GM19193 (cell line): Measurements from ENCODE around the gene SPSB2.

Experiments
- POLR2A ChIP-seq: IDR thresholded peaks from 4 replicates; pipeline ENCODE4 v1.6.1; 2011; ENCODE audit not compliant: insufficient read depth, insufficient read length; ENCODE audit errors: extremely low read depth

Gene SPSB2

GRCh38 chr12:6872073-6873048 lies 742 bp downstream of the SPSB2 start:
- peak; percentile 45 for TF ChIP-seq POLR2A

- TF ChIP-seq POLR2A, result peak; percentile 16
These were observed 1.8 kb downstream of the SPSB2 start for GRCh38 chr12:6871052-6871957.

DNA sequence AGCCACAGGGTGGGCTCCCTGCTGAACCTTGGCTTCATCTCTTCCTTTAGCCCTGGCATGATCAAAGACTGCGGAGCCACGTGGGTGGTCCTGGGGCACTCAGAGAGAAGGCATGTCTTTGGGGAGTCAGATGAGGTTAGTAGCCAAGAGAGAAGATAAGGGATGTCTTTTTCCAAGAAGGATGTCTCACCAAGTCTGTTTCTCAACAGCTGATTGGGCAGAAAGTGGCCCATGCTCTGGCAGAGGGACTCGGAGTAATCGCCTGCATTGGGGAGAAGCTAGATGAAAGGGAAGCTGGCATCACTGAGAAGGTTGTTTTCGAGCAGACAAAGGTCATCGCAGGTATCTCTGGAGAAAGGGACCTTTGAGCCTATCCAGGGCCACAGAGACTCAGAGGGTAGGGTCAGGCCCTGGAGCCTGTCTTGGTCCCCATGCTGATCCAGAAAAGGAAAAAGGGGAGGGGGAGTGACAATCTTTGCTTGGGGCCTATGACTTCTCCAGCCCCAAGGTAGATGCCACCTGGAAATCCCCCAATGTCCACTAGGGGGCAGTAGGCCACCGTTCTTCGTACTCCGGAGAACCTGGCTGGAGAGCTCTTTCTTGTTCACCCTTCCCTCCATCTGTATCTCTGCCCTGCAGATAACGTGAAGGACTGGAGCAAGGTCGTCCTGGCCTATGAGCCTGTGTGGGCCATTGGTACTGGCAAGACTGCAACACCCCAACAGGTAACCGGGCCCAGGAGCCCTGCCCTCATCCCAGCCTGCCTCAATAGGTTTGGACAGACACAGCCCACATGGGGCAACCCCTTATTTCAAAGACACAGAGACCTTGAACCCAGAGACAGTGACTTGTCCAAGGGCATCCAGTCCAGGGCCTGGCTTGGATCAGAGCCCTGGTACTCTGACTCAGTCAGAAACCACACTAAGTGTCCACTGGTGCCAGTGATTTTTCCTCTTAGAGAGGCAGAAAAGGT lies 3.8 kb downstream of the SPSB2 start:
- TF ChIP-seq POLR2A, result peak; percentile 29

- no peak for TF ChIP-seq POLR2A
These were observed 4.7 kb downstream of the SPSB2 start for GRCh38 chr12:6868211-6869048.

- peak; percentile 99 for TF ChIP-seq POLR2A
These were observed 5.5 kb downstream of the SPSB2 start, which contains the start of gene TPI1 for GRCh38 chr12:6867413-6868210. TPI1 (plus strand) TSS chr12:6867531; CDS start chr12:6867567, 36 bp downstream.

GRCh38 chr12:6866920-6867412 lies 6.1 kb downstream of the SPSB2 start:
- no peak for TF ChIP-seq POLR2A

DNA sequence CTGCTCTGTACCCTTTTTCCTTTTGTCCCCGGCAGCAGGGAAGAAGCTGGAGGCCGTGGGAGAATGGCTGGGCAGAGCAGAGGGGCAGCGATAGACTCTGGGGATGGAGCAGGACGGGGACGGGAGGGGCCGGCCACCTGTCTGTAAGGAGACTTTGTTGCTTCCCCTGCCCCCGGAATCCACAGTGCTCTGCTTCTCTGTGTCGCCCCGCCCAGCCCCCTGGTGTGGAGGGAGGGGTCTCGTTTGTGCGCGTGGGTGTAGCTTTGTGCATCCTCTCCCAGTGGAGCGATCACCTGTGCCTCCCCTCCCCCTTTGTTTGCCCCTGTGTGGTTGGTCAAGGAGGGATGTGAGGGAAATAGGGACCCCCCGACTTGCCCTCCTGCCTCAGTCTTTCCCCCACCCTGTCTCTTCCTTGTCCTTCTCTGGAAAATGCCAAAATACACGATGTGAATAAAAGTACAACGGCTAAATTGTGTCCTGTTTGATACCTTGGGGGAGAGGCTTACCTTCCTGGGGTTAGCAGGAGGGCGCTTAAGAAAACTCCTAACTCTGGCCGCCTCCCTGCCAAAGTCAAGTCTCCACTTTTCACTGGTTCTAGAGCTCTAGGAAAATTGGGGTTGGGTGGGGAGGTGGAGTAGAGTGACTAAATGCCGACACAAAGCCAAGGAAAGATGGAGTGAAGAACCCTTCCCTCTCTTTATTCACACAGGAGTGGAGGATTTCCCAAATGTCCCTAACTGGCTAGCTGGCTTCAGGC lies 6.8 kb downstream of the SPSB2 start:
- TF ChIP-seq POLR2A, result no peak

DNA sequence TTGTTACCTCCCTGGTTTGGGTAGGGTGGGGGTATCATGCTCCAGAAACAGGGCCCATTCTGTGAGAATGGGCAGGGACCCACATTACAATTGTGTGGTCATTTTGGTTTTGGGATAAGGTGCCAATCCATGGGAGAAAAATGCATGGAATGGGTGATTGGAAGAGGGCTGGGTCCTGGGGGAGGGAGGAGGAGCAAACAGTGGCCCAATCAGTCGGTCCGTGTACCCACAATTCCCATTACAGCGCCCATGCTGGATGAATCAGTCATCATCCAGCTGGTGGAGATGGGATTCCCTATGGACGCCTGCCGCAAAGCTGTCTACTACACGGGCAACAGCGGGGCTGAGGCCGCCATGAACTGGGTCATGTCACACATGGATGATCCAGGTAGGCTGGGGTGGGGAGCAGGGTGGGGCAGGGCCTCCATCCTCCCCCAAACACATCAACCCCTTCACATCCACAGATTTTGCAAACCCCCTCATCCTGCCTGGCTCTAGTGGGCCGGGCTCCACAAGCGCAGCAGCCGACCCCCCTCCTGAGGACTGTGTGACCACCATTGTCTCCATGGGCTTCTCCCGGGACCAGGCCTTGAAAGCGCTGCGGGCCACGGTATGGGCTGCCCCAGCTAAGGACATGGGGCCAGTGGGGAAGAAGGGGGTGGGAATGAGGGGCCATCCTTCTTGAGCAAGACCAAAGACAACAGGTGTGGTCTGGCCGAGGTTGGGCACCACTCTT lies 9.3 kb downstream of the SPSB2 start:
- TF ChIP-seq POLR2A, result no peak

- TF ChIP-seq POLR2A, result no peak
These were observed 10.1 kb downstream of the SPSB2 start for GRCh38 chr12:6863033-6863432.

DNA sequence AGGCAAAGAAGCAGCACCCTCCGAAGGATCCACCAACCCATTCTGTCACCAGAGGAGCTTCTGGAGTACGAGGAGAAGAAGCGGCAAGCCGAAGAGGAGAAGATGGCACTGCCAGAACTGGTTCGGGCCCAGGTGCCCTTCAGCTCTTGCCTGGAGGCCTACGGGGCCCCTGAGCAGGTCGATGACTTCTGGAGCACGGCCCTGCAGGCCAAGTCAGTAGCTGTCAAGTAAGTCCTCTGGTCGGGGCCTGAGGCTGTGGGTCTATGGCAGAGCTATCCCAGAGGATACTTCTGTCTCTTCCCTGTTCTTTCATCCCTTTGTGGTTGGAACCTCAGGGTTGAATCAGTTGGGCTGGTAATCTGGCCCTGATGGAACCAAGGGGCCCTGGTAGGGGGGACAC lies 11.7 kb downstream of the SPSB2 start:
- no peak for TF ChIP-seq POLR2A

DNA sequence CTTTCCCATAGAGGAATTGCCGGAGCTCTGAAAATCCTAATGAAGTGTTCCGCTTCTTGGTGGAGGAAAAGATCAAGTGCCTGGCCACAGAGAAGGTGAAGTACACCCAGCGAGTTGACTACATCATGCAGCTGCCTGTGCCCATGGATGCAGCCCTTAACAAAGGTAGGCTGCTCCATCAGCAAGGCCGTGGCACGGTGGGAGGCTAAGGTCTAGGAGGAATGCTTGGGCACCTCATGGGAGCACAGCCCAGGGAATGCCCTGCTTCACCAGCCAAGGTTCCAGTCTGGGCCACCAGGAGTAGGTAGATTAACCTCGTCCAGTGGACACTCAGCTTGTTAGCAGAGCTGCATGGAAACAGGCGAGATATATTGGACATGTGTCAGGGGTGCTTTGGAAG lies 12.2 kb downstream of the SPSB2 start:
- TF ChIP-seq POLR2A, result no peak
